ENCODE measurements around the gene MYO18B.

DNA sequence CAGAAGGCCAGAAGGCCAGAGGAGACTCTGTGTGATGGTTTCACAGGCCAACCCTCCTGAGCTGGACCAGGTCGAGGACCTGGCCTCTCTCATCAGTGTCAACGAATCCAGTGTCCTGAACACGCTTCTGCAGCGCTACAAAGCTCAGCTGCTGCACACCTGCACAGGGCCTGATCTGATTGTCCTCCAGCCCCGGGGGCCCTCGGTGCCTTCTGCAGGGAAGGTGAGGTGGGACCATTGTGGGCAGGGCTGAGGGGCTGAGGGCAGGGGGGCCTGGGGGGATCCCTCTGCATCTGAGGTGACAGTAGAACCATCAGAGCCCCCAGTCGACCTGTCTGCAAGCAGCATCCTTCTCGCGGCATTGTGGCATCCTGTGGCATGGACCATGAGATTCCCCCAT is 30.3 kb downstream of the MYO18B start:
- TF ChIP-seq CTCF (conservative IDR thresholded peaks at IDR 0.05; ENCODE audit: low read depth, low read length) (no peak), EZH2phosphoT487 (IDR thresholded peaks at IDR 0.05; ENCODE audit: borderline replicate concordance, low read length) (no peak)

Measured in PC-3 (cell line).